Measurements from ENCODE around the gene ATAT1.

ATAT1 gene

GRCh38 chr6:30613251-30614043 lies 13.2 kb upstream of the ATAT1 start:
- DNase-seq (ENCODE audit: low read depth in 3 of 3): no peak

GRCh38 chr6:30614044-30614842 lies 12.4 kb upstream of the ATAT1 start:
- no peak for DNase-seq (ENCODE audit: low read depth in 3 of 3)

- peak; percentile 58 to 80 (median 75) for DNase-seq (ENCODE audit: low read depth in 3 of 3)
These were observed 11.8 kb upstream of the ATAT1 start for GRCh38 chr6:30614843-30615218.

- no peak for DNase-seq (ENCODE audit: low read depth in 3 of 3)
These were observed 11.3 kb upstream of the ATAT1 start for GRCh38 chr6:30615219-30615957.

GRCh38 chr6:30615958-30616810 lies 10.5 kb upstream of the ATAT1 start:
- DNase-seq (ENCODE audit: low read depth in 3 of 3): no peak

- DNase-seq (ENCODE audit: low read depth in 3 of 3): peak; percentile 96 to 99 (median 97)
These were observed 9.7 kb upstream of the ATAT1 start, which contains the start of gene PPP1R10 for GRCh38 chr6:30616811-30617564. TSS of gene PPP1R10 (minus strand) at chr6:30617243. CDS start at chr6:30609944, 7,299 bp downstream.

- DNase-seq (ENCODE audit: low read depth in 3 of 3): peak; percentile 90 to 96 (median 96)
These were observed 9.0 kb upstream of the ATAT1 start, which contains the start of gene MRPS18B for GRCh38 chr6:30617565-30618269. TSS of gene MRPS18B (plus strand) at chr6:30617840. CDS start at chr6:30617866, 26 bp downstream.

GRCh38 chr6:30618270-30618797 lies 8.3 kb upstream of the ATAT1 start:
- DNase-seq (ENCODE audit: low read depth in 3 of 3): no peak

GRCh38 chr6:30619561-30619960 lies 7.1 kb upstream of the ATAT1 start:
- DNase-seq (ENCODE audit: low read depth in 3 of 3): no peak

- DNase-seq (ENCODE audit: low read depth in 3 of 3): no peak
These were observed 1.2 kb upstream of the ATAT1 start for GRCh38 chr6:30625511-30625910.

- no peak for DNase-seq (ENCODE audit: low read depth in 3 of 3)
These were observed 9.2 kb downstream of the ATAT1 start for GRCh38 chr6:30635834-30636233.

GRCh38 chr6:30640481-30640880 lies 13.8 kb downstream of the ATAT1 start:
- no peak for DNase-seq (ENCODE audit: low read depth in 3 of 3)

- DNase-seq (ENCODE audit: low read depth in 3 of 3): no peak
These were observed 14.4 kb downstream of the ATAT1 start for GRCh38 chr6:30641048-30641447.

GRCh38 chr6:30643656-30644055 lies 17.0 kb downstream of the ATAT1 start:
- DNase-seq (ENCODE audit: low read depth in 3 of 3): no peak

GRCh38 chr6:30644769-30645168 lies 18.1 kb downstream of the ATAT1 start:
- no peak for DNase-seq (ENCODE audit: low read depth in 3 of 3)

GRCh38 chr6:30645989-30646388 lies 19.3 kb downstream of the ATAT1 start:
- DNase-seq (ENCODE audit: low read depth in 3 of 3): no peak

- peak; percentile 89 to 90 (median 89) for DNase-seq (ENCODE audit: low read depth in 3 of 3)
These were observed 20.0 kb downstream of the ATAT1 start, which contains the start of gene C6orf136 for GRCh38 chr6:30646450-30647241. TSS of gene C6orf136 (plus strand) at chr6:30647133. CDS start at chr6:30647232, 99 bp downstream.

All from stimulated activated CD4-positive, alpha-beta T cell treated with anti-CD3 and anti-CD28 coated beads, TNF-alpha, amount 100 ng/mL, for 48 hours (primary cell).